Measurements from ENCODE around the gene PSPC1.

DNA sequence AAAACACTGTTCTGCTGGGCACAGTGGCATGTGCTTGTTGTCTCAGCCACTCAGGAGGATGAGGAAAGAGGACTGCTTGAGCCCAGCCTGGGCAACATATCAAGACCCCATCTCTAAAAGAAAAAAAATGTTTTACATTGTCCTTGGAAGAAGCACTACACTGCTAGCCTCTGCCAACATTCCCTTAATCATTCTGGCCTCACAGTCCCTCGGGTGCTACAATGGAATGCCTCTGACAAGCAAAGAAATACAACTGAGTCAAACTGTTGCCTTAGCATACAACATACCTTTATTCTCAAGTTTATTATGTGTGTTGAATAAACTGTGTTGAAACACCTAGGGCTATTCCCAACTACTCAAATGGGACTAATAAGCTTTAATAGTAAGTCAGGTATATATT lies 56.1 kb downstream of the PSPC1 start:
- TF ChIP-seq, protein P1, sequence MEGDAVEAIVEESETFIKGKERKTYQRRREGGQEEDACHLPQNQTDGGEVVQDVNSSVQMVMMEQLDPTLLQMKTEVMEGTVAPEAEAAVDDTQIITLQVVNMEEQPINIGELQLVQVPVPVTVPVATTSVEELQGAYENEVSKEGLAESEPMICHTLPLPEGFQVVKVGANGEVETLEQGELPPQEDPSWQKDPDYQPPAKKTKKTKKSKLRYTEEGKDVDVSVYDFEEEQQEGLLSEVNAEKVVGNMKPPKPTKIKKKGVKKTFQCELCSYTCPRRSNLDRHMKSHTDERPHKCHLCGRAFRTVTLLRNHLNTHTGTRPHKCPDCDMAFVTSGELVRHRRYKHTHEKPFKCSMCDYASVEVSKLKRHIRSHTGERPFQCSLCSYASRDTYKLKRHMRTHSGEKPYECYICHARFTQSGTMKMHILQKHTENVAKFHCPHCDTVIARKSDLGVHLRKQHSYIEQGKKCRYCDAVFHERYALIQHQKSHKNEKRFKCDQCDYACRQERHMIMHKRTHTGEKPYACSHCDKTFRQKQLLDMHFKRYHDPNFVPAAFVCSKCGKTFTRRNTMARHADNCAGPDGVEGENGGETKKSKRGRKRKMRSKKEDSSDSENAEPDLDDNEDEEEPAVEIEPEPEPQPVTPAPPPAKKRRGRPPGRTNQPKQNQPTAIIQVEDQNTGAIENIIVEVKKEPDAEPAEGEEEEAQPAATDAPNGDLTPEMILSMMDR (IDR thresholded peaks at IDR 0.05): no peak
- no peak for TF ChIP-seq POLR2A (IDR thresholded peaks at IDR 0.05)

Data from stomach (tissue), 4 donors.